Measurements from ENCODE around the gene FCHO2.

FCHO2 gene

GRCh38 chr5:73139485-73139884, 183.6 kb downstream of the FCHO2 start:
- no peak for DNase-seq

All from activated CD8-positive, alpha-beta memory T cell treated with anti-CD3 and anti-CD28 coated beads, Interleukin-2, amount 50 U/mL, for 4 hours (primary cell).